Activated B cell treated with CpG ODN at 0.5 μM for 24 hours (primary cell): Measurements from ENCODE around the gene RAB22A. TPM values are rescaled to one million over a fixed set of nuclear protein-coding genes. Genes with fewer than 3 reads are reported as not detected.
A peak's percentile ranks its signal among the peaks of the same experiment; 100 is the strongest.

ENCODE experiments used
- ATAC-seq: fragments of 200-7000 bp; cut with Tn5 transposase; one replicate; pipeline ENCODE4 v1.10.0; 2021; ENCODE audit warnings: low read depth, mild to moderate bottlenecking, moderate library complexity
- CTCF ChIA-PET: fragments of 350-600 bp; sonication (Branson Sonifier 250); formaldehyde crosslinking; loops from one replicate; lab custom pipeline; 2021; ENCODE audit warnings: antibody characterized with exemption; lab: Charles Lee
- POLR2A ChIA-PET: fragments of 350-600 bp; sonication (Branson Sonifier 250); formaldehyde crosslinking; loops from one replicate; lab custom pipeline; 2021; ENCODE audit warnings: antibody characterized with exemption; lab: Charles Lee
- DNase-seq: peaks from one replicate; pipeline ENCODE4 v3.0.0; 2022
- H3K27ac Mint-ChIP-seq: one replicate; pipeline ENCODE4 v1.8.0; 2020; ENCODE audit warnings: mixed read lengths
- H3K27me3 Mint-ChIP-seq: one replicate; pipeline ENCODE4 v1.8.0; 2021; ENCODE audit warnings: mixed read lengths
- H3K36me3 Mint-ChIP-seq: one replicate; pipeline ENCODE4 v1.8.0; 2021; ENCODE audit warnings: low read depth, mixed read lengths
- H3K4me1 Mint-ChIP-seq: one replicate; pipeline ENCODE4 v1.8.0; 2021; ENCODE audit warnings: mixed read lengths
- H3K4me3 Mint-ChIP-seq: one replicate; pipeline ENCODE4 v1.8.0; 2020; ENCODE audit warnings: mild to moderate bottlenecking, mixed read lengths
- H3K9me3 Mint-ChIP-seq: one replicate; pipeline ENCODE4 v1.8.0; 2020; ENCODE audit warnings: mixed read lengths
- CTCF ChIP-seq: fragments of 200-600 bp; IDR thresholded peaks from one replicate; pipeline ENCODE4 v1.8.0; 2022; ENCODE audit warnings: antibody characterized with exemption, mild to moderate bottlenecking
- intact Hi-C: fragments of 100-400 bp; cut with micrococcal nuclease; formaldehyde crosslinking; loops from one replicate; pipeline ENCODE4 v1.15.1; 2024
- total RNA-seq: library from RNA; stranded (reverse); gene quantifications from 2 replicates; pipeline ENCODE4 v1.2.3, GENCODE V29; 2022

RAB22A gene
- total RNA-seq, 1 donor from 2014 or later: 15.7 TPM

- Mint-ChIP-seq H3K4me1 (no peaks in the 10 kb centered on the region), H3K4me3 (no peak overlapping the region), H3K36me3 (peaks cover 54% of the 10 kb centered on the region), H3K27ac (no peak overlapping the region), H3K9me3 (peaks cover 3% of the 10 kb centered on the region), H3K27me3 (no peaks in the 10 kb centered on the region)
- POLR2A ChIA-PET: no interaction called here
- no peak for ATAC-seq
- DNase-seq: no peak
- TF ChIP-seq CTCF: no peak
- intact Hi-C loops: no loop called here
- CTCF ChIA-PET: interaction anchor here (0.7 kb wide), 1 partner anchor 34 kb away, joined by 3 read pairs; no protein-coding TSS in a partner anchor
Measured at GRCh38 chr20:58274384-58274783, 35.1 kb upstream of the RAB22A start.

GRCh38 chr20:58277107-58277506, 32.4 kb upstream of the RAB22A start:
- intact Hi-C loops: no loop called here
- ATAC-seq (no peak), DNase-seq (no peak)
- Mint-ChIP-seq H3K36me3 (peaks cover 45% of the 10 kb centered on the region), H3K9me3 (peaks cover 3% of the 10 kb centered on the region), H3K4me1 (no peaks in the 10 kb centered on the region), H3K27me3 (no peaks in the 10 kb centered on the region), H3K27ac (no peak overlapping the region), H3K4me3 (no peak overlapping the region)
- no peak for TF ChIP-seq CTCF
- POLR2A ChIA-PET: no interaction called here
- CTCF ChIA-PET: no interaction called here

- Mint-ChIP-seq H3K9me3 (peaks cover 3% of the 10 kb centered on the region), H3K27ac (no peak overlapping the region), H3K27me3 (no peaks in the 10 kb centered on the region), H3K4me1 (peaks cover 2% of the 10 kb centered on the region), H3K36me3 (peaks cover 49% of the 10 kb centered on the region), H3K4me3 (no peak overlapping the region)
- no peak for ATAC-seq
- CTCF ChIA-PET: no interaction called here
- POLR2A ChIA-PET: interaction anchor here (0.7 to 1.1 kb wide), 2 partner anchors 32 to 70 kb away, joined by 3 to 11 read pairs; partner anchors contain the start of gene RAB22A
- no peak for DNase-seq
- intact Hi-C loops: no loop called here
- no peak for TF ChIP-seq CTCF
Measured at GRCh38 chr20:58277578-58278472, 31.7 kb upstream of the RAB22A start.

GRCh38 chr20:58286729-58287128, 22.8 kb upstream of the RAB22A start:
- CTCF ChIA-PET: no interaction called here
- Mint-ChIP-seq H3K4me1 (peaks cover 24% of the 10 kb centered on the region), H3K27me3 (no peaks in the 10 kb centered on the region), H3K36me3 (peaks cover 39% of the 10 kb centered on the region), H3K27ac (peak overlapping the region; percentile 54), H3K4me3 (no peak overlapping the region), H3K9me3 (no peaks in the 10 kb centered on the region)
- no peak for DNase-seq
- ATAC-seq: peak; percentile 14
- TF ChIP-seq CTCF: no peak
- POLR2A ChIA-PET: no interaction called here
- intact Hi-C loops: no loop called here

- CTCF ChIA-PET: no interaction called here
- H3K27ac Mint-ChIP-seq: no peak overlapping the region
- no peak overlapping the region for H3K4me3 Mint-ChIP-seq
- no peak for TF ChIP-seq CTCF
- no peak for DNase-seq
- POLR2A ChIA-PET: interaction anchor here (1.4 kb wide), 1 partner anchor 19 kb away, joined by 3 read pairs; no protein-coding TSS in a partner anchor
- intact Hi-C loops: no loop called here
- peaks cover 24% of the 10 kb centered on the region for H3K4me1 Mint-ChIP-seq
- no peak for ATAC-seq
- no peaks in the 10 kb centered on the region for H3K27me3 Mint-ChIP-seq
- H3K9me3 Mint-ChIP-seq: no peaks in the 10 kb centered on the region
- H3K36me3 Mint-ChIP-seq: peaks cover 36% of the 10 kb centered on the region
Measured at GRCh38 chr20:58287638-58288037, 21.9 kb upstream of the RAB22A start.
